ENCODE measurements around the gene CAD. TPM values are rescaled to one million over a fixed set of nuclear protein-coding genes. Genes with fewer than 3 reads are reported as not detected.
"Not testable (repeated sequence)": the region's sequence is repeated elsewhere in the genome, so short reads cannot be mapped to it uniquely, and the experiment has no call there.

Gene CAD
- total RNA-seq, 2 donors from 2014 or later, result 11.1 to 49.1 TPM

DNA sequence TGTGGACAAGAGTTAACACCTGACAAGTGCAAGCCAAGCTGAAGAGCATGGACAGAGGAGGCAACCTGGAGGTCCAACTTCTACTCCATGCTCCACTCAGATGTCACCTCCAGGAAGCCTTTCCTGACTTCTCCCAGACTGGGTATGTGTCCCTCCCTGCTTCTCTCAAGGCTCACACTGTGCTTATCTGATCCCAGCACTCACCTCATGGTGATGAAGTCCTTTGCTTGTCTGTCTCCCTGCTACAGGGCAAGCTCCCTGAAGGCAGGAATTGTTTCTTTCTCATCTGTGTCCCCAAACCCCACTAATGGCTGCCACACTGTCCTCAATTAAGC is 48.3 kb downstream of the CAD start:
- Histone ChIP-seq H3K4me3 (no peak overlapping the region), H3K4me1 (peaks cover 7% of the 10 kb centered on the region), H3K27ac (no peak overlapping the region), H3K9ac (ENCODE audit: low read depth in 2 of 2, low read length in 2 of 2) (no peak overlapping the region), H3K27me3 (peaks cover 52% of the 10 kb centered on the region), H3K9me3 (no peaks in the 10 kb centered on the region), H3K36me3 (no peaks in the 10 kb centered on the region)
- intact Hi-C loops (cut with DNase I), result no loop called here
- TF ChIP-seq, protein P1, sequence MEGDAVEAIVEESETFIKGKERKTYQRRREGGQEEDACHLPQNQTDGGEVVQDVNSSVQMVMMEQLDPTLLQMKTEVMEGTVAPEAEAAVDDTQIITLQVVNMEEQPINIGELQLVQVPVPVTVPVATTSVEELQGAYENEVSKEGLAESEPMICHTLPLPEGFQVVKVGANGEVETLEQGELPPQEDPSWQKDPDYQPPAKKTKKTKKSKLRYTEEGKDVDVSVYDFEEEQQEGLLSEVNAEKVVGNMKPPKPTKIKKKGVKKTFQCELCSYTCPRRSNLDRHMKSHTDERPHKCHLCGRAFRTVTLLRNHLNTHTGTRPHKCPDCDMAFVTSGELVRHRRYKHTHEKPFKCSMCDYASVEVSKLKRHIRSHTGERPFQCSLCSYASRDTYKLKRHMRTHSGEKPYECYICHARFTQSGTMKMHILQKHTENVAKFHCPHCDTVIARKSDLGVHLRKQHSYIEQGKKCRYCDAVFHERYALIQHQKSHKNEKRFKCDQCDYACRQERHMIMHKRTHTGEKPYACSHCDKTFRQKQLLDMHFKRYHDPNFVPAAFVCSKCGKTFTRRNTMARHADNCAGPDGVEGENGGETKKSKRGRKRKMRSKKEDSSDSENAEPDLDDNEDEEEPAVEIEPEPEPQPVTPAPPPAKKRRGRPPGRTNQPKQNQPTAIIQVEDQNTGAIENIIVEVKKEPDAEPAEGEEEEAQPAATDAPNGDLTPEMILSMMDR (IDR thresholded peaks at IDR 0.05), result no peak
- no peak for DNase-seq

DNA sequence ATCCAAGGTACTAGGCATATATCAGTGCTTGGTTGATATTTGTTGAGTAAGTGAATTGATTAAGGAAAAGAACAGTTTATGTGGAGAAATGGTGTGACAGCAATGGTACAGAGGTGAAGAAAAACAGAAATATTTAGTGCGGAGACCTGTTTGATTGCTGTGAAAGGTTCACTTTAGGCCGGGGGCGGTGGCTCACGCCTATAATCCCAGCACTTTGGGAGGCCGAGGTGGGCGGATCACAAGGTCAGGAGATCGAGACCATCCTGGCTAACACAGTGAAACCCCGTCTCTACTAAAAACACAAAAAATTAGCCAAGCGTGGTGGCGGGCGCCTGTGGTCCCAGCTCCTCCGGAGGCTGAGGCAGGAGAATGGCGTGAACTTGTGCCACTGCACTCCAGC is 51.1 kb downstream of the CAD start:
- H3K36me3 ChIP-seq; intact Hi-C loops (cut with DNase I); H3K4me1 ChIP-seq; H3K9ac ChIP-seq (ENCODE audit: low read depth in 2 of 2, low read length in 2 of 2); H3K27ac ChIP-seq; H3K4me3 ChIP-seq; DNase-seq; H3K9me3 ChIP-seq: not testable (repeated sequence)
- peaks cover 26% of the 10 kb centered on the region for H3K27me3 ChIP-seq

DNA sequence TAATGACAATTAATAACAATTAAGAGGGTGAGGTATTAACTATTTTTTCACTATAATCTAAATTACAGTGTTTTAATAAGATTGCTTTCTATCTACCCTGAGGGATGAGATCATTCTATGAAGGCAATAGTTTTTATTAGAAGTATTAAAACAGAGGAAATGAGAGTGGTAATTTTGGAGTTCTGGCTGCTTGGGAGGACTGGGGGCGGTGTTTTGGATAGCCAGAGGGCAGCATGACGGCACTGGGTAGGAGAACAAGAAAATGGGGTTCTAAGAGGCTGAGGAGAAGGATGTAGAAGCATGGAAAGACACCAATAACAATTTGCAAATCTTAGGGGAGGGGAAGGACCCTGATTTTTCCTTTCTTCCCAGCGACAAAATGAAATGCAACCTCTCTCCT is 53.0 kb downstream of the CAD start:
- H3K27me3 ChIP-seq, result peaks cover 10% of the 10 kb centered on the region
- intact Hi-C loops (cut with DNase I), result no loop called here

DNA sequence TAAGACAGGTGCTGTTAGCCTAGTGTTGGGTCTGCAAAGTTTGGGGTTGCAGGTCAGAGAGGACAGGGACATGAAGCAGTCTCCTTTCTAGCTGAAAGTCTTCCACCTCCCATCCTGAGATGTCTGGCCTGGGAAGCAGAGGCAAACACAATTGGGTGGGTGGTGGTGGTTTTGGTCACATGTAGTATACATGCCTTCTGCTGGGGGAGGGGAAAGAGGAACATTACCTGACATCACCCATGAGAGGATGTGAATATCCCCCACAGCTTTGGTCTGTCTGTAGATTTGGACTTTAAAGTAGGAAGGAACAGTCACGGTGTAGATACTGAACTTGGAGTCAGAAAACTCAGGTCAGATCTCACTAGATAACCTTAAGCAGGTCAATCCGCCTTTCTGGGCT is 53.5 kb downstream of the CAD start:
- no peak overlapping the region for H3K4me3 ChIP-seq
- H3K4me1 ChIP-seq, result no peaks in the 10 kb centered on the region
- TF ChIP-seq, protein P1 (IDR thresholded peaks at IDR 0.05), result no peak
- no peak overlapping the region for H3K27ac ChIP-seq
- H3K36me3 ChIP-seq, result no peaks in the 10 kb centered on the region
- no peaks in the 10 kb centered on the region for H3K9me3 ChIP-seq
- no peak for DNase-seq
- peaks cover 7% of the 10 kb centered on the region for H3K27me3 ChIP-seq
- intact Hi-C loops (cut with DNase I), result no loop called here
- no peak overlapping the region for H3K9ac ChIP-seq (ENCODE audit: low read depth in 2 of 2, low read length in 2 of 2)

More for the DNA sequence above, 53.0 kb downstream of the CAD start:
- DNase-seq, result no peak
- TF ChIP-seq, protein P1 (IDR thresholded peaks at IDR 0.05), result no peak
- H3K4me3 ChIP-seq, result no peak overlapping the region
- H3K9me3 ChIP-seq, result no peaks in the 10 kb centered on the region
- no peak overlapping the region for H3K9ac ChIP-seq (ENCODE audit: low read depth in 2 of 2, low read length in 2 of 2)
- no peaks in the 10 kb centered on the region for H3K4me1 ChIP-seq
- H3K36me3 ChIP-seq, result no peaks in the 10 kb centered on the region
- no peak overlapping the region for H3K27ac ChIP-seq

DNA sequence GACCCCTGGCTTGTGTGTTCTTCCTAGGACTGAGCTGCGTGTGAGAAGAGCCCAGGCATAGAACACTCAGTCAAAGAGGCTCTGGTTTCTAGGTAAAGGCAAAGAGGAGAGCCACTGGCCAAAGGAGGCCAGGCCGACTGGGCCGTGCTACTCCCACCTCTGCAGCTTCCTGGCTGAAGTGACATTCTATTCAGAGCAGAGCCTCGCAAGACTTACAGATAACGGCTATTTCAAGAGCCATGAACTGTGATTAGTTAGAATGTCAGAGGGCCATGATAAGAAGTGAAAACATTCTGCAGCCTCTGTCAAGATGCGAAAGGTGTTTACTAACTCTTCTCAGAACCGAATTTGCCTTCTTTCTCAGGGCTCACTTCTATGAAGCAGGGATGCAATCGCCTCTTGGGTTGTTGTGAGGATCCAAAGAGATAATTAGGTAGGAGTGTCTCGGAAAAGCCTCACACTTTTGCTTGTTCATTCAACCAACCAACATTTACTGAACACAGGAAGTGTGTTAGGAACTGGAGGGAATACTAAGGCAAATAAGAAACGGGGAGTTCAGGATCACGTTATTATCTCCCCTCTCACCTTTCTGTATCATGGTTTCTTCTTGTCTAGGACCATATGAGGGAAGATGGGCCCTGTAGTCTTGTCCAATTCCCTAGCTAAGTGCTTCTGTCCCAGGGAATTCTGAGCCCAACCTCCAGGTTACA is 54.6 kb downstream of the CAD start:
- TF ChIP-seq, protein P1 (IDR thresholded peaks at IDR 0.05), result no peak
- Histone ChIP-seq H3K36me3 (no peaks in the 10 kb centered on the region), H3K27ac (no peak overlapping the region), H3K27me3 (no peaks in the 10 kb centered on the region), H3K4me1 (no peaks in the 10 kb centered on the region), H3K4me3 (no peak overlapping the region), H3K9ac (ENCODE audit: low read depth in 2 of 2, low read length in 2 of 2) (no peak overlapping the region), H3K9me3 (no peaks in the 10 kb centered on the region)
- intact Hi-C loops (cut with DNase I), result no loop called here
- DNase-seq, result no peak

DNA sequence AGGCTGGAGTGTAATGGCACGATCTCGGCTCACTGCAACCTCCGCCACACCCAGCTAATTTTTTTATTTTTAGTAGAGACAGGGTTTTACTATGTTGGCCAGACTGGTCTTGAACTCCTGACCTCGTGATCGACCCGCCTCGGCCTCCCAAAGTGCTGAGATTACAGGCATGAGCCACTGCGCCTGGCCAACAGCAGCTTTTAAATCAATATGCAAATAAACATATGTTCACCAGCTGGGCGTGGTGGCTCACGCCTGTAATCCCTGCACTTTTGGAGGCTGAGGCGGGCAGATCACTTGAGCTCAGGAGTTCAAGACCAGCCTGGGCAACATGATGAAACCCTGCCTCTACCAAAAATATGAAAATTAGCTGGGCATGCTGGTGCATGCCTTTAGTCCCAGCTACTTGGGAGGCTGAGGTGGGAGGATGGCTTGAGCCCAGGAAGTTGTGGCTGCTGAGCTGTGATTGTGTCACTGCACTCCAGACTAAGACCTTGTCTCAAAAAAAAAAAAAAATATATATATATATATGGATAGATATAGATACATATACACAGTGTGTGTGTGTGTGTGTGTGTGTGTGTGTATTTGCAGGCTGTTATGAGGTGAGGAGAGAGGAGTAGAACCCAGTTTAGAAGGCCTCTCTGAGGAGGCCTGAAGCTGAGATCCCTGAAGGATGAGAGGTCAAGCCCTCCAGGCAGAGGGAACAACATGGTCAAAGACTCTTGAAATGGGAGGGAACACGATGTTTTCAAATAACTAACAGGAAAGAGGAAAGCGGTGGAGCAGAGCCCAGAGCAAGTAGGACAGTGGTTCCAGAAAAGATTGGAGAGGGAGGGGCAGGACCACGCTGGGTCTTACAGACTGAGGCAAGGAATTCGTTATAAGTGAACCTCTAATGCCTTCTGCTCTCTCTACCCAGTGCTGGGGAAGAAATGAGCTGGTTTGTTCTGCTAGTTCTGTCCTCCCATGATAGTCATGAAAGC is 55.7 kb downstream of the CAD start:
- H3K9me3 ChIP-seq; H3K9ac ChIP-seq (ENCODE audit: low read depth in 2 of 2, low read length in 2 of 2); DNase-seq; H3K27me3 ChIP-seq; H3K36me3 ChIP-seq; H3K4me3 ChIP-seq; H3K27ac ChIP-seq; H3K4me1 ChIP-seq; intact Hi-C loops (cut with DNase I): not testable (repeated sequence)

Measured in colonic mucosa (tissue), 4 donors.